Activated T-cell treated with anti-CD3 and anti-CD28 coated beads for 1 hour (primary cell): Measurements from ENCODE around the gene ADRM1.

Source experiments
- DNase-seq: peaks from one replicate; pipeline ENCODE4 v3.0.0-alpha.2; 2020; ENCODE audit warnings: low read depth

ADRM1 gene

GRCh38 chr20:62337558-62338293 is 34.9 kb downstream of the ADRM1 start:
- DNase-seq: no peak

DNA sequence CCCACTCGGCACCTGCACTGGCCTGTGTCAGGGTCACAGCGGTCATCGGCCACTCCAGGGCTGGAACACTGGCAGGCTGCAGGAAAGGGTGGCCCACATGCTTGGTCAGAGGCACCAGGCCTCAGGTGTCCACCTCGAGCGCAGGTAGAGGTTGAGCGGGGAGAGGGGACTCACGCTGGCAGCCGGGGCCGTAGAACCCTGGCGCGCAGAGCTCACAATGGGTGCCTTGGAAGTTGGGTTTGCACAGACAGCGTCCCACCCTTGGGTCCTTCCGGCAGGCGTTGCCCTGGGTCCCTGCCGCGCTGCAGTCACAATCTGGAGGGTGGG is 35.5 kb downstream of the ADRM1 start:
- DNase-seq: no peak

DNA sequence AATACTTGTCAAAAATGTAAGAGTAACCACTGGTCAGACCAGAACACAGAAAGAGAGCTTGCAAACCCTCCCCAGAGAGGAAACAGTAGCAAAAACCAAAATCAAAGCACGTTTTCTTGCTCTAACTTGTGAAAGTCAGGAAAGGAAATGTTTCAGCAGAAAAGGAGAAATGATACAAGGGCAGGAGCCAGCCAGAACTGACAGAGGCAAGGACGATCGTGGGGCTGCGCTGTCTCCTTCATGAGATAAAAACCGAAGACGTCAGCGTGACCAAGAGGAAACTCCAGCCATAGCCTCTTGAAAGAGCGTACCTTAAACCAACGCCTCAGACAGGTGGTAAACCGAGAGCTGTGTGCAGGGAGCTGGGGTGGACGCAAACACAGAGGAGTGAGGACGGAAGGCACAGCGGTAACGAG is 36.9 kb downstream of the ADRM1 start:
- no peak for DNase-seq

DNA sequence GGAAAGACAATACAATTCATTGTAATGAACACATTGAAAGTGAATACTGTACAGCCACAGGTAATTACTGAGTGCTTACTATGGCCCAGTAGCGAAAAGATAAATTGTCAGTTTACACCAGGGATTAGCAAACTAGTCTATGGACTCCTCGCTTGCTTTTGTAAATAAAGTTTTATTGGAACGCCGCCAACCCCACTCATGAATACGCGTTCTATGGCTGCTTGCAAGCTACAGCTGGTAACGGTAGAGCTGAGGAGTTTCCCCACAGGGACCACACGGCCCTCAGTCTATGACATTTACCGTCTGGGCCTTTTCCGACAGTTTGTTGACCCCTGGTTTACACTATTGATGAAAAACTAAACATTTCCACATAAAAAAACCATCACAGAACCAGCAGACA is 40.1 kb downstream of the ADRM1 start:
- no peak for DNase-seq

DNA sequence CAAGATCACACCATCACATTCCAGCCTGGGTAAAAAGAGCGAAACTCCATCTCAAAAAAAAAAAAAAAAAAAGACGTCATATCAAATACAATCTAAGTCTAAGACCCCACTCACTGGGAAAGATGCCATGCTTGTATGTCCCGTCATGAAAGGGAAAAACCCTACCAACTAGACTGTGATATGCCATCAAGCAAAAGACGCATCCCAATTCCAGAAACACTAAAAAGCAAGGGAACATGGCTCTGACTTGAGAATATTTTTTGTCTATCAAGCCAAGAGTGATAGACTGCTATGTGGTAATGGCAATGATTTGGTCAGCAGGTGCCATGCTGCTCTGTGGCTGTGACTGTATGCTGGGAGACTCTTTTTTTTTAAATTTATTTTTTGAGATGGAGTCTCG is 41.3 kb downstream of the ADRM1 start:
- DNase-seq: no peak

DNA sequence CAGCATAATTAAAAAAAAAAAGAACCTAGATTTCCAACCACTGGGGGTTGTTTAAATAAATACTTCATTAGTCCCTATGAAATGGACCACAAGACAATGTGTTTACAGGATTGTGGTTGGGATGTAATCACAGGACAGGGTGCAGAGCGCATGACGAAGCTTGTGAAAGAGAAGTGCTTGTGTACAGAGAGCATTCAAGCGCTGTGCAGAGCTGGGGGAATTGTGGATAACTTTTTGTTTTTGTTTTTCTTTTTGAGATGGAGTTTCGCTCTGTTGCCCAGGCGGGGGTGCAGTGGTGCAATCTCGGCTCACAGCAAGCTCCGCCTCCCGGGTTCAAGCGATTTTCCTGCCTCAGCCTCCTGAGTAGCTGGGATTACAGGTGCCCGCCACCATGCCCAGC is 42.0 kb downstream of the ADRM1 start:
- no peak for DNase-seq

- DNase-seq: no peak
These were observed 43.0 kb downstream of the ADRM1 start for GRCh38 chr20:62345681-62346370.

GRCh38 chr20:62346398-62347150 is 43.8 kb downstream of the ADRM1 start:
- DNase-seq: no peak

GRCh38 chr20:62347151-62347404 is 44.3 kb downstream of the ADRM1 start:
- DNase-seq: no peak

- no peak for DNase-seq
These were observed 44.6 kb downstream of the ADRM1 start for GRCh38 chr20:62347445-62347844.

- no peak for DNase-seq
These were observed 45.8 kb downstream of the ADRM1 start for GRCh38 chr20:62348604-62349003.

DNA sequence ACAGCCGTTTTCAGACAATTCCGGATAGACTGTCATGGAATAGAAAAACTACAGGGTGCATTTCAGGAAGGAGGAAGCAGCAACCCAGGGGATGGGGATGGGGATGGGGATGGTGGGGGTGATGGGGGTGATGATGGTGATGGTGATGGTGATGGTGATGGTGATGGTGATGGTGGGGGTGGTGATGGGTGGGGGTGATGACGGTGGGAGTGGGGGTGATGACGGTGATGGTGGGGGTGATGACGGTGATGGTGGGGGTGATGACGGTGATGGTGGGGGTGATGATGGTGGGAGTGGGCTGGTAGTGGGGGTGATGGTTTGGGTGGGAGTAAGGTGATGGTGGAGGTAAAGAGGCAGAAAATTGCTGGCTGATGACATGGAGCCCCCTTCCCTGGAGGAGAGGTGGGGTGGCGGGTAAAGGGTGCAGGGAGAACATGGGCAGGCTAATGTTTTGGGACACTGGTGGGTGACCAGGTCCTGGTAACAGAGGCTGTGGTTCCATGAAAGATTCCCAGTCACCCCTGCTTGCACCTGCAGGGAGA is 46.8 kb downstream of the ADRM1 start:
- no peak for DNase-seq

- no peak for DNase-seq
These were observed 47.4 kb downstream of the ADRM1 start for GRCh38 chr20:62350098-62350628.

DNA sequence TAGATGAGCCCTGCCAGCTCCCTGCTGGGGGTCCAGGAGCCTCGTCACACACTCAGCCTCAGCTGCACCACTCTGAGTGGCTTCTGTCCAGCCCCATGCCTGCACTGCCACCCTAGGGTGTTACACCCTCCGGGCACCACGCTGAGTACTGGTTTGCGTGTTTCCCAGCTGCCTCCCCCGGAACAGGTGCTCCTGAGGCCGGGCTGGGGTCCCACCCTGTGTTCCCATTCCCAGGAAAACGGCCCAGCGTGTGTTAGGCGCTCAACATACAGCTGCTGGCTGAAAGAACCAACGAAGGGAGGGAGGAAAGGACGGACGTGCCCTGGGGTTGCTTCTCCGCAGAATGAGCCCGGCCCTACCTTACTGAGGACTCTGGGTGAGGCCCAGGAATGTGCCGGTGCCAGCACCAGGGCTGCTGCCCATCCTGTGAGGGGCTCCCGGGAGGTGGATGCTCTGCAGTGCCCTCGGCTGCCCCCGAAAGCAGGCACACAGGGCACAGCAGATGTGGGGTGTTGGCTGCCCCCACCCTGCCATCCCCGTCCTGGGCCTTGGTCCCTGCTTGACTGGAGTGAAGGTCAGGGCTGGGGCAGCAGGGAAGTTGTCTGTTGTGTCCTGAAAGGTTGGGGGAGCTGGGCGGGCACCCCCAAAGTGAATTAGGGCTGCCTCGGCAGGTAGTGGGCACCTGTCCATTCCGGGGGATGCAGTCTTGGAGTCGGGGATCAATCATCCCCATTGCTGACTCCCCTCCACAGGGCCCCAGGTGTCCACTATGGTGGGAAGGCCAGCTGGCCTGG is 48.0 kb downstream of the ADRM1 start:
- DNase-seq: no peak

DNA sequence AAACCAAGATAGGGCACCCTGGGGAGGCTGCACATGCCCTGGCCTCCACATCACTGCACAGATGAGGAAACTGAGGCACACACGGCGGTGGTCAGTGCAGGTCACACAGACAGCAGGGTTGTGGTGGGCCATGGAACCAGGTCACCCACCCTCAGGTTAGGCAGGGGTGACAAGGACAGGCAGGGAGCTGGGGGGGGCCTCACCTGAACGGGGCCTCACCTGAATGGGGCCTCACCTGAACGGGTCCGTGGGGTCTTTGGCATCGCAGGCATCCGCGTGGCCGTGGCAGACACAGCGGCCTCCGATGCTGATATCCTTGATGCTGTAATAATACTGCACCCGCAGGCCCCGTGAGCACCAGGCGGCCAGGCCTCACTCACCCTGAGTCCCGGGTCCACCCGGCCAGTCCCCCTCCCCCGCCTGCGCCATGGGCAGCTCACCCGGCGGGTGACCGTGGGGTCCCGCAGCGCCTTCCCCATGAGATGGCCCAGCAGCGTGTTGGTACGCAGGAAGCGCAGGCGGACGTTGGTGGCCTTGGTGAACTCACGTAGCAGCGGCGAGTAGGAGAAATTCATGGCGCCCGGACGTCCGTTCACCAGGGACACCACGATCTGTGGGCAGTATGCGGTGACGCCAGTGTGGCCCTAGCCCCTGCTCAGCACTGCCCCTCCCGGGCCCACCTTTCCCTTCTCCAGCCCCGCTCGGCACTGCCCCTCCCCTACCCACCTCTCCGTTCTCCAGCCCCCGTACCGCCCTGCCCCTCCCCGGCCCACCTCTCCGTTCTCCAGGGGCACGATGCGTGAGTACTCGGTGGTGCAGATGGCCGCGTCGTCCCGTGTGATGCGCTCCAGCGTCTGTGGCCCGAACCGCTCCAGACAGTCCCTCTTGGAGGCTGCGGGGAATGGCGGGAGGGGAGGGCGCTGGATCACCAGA is 48.9 kb downstream of the ADRM1 start:
- no peak for DNase-seq

DNA sequence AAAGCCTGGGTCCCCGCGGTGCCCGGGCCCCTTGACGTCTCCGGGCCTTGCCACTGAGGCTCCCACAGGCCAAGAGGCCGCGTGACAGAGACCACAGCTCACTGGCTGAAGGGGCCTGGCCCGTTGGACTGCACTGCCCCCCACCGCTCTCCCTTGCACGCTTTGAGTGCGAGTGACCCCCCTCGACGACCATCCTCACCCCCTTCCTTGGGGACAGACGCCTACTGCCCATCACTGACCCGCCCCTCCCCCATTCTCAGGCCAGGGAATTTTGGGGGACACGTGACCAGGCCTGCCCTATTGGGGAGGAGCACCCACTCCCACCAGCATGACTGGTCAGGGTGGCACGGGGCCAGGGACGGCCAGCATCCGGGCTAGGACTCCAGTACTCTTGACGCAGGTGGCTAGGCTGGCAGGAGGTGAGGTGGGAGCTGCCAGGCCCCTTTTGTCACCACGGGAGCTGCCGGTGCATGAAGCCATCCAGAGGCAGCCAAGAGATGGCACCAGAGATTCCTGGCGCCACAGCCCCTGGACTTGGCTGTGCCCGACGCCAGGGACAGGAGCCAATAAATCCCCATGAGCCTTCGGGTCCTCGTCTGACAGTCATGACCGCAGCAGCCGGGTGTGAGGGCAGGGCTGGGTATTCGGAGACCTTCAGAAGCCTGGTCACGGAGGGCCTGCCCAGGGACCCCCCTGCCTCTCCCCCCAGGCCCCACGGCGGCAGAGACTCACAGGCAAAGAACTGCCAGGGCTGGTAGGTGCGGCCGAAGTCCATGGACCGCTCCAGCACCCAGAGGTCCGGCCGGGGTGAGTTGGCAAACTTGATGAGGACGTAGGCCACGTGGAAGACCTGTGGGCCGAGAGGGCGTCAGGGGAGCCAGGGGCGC is 49.8 kb downstream of the ADRM1 start:
- DNase-seq: no peak

DNA sequence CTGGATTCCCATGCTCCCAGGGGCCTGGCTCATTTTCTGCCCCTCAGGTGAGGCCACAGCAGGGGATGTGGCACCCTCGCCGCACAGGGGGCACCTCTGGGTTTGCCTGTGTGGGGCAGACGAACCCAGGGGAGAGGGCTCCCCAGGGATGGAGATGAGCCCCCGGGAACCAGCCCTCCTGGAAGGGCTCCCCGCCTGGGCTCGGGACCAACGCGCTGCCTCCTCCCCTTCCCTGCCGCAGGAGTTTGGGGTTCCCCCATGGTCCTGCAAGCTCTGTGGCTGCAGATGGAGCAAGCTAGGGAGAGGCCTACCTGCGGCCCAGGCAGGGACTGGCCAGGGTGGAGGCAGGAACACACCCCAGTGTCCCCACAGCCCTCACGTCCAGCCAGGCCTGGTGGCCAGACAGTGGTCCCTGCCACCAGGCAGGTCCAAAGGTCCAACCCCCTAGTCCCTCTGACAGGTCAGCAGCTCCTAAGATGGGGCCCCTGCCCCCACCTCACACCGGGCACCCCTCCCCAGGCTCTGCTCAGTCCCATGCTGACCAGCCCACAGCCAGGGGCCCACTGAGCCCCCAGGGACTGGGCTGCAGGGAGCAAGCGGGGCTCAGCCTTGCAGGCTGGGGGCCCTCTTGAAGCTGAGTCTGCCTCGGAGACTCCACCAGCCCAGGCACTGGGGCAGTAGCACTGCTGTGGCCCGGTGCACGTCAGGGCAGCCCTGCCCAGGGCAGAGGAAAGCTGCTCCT is 50.7 kb downstream of the ADRM1 start:
- no peak for DNase-seq

- no peak for DNase-seq
These were observed 51.4 kb downstream of the ADRM1 start for GRCh38 chr20:62354031-62354808.
